GM19397 (cell line): ENCODE data around the gene GSK3A.
"Not testable (repeated sequence)": the region's sequence is repeated elsewhere in the genome, so short reads cannot be mapped to it uniquely, and the experiment has no call there.

Experiments used
- ATAC-seq: cut with Tn5 transposase; IDR thresholded peaks from one replicate; pipeline ENCODE4 v1.9.1; 2021; ENCODE audit warnings: mild to moderate bottlenecking, moderate library complexity; ENCODE audit not compliant: unreplicated experiment

GSK3A gene

GRCh38 chr19:42268704-42269477, 26.5 kb upstream of the GSK3A start, which contains the start of gene CIC:
CIC (plus strand) TSS chr19:42269252; CDS start chr19:42271784, 2,532 bp downstream.
- ATAC-seq = peak; percentile 77

- ATAC-seq = peak; percentile 56
Observed at GRCh38 chr19:42268142-42268703, 25.8 kb upstream of the GSK3A start.

- ATAC-seq = no peak
Observed at GRCh38 chr19:42267644-42268141, 25.3 kb upstream of the GSK3A start.

GRCh38 chr19:42266928-42267603, 24.7 kb upstream of the GSK3A start:
- ATAC-seq = not testable (repeated sequence)

GRCh38 chr19:42266105-42266504, 23.7 kb upstream of the GSK3A start:
- ATAC-seq = not testable (repeated sequence)

- ATAC-seq = no peak
Observed at GRCh38 chr19:42261763-42262162, 19.4 kb upstream of the GSK3A start.

- ATAC-seq = not testable (repeated sequence)
Observed at GRCh38 chr19:42257842-42258241, 15.4 kb upstream of the GSK3A start.

- ATAC-seq = no peak
Observed at GRCh38 chr19:42255766-42256745, 13.7 kb upstream of the GSK3A start.

- peak; percentile 59 for ATAC-seq
Observed at GRCh38 chr19:42254850-42255765, 12.7 kb upstream of the GSK3A start, which contains the start of gene ERF. ERF (minus strand) TSS chr19:42255128; CDS start chr19:42254999, 129 bp downstream.

- peak; percentile 36 for ATAC-seq
Observed at GRCh38 chr19:42254089-42254849, 11.9 kb upstream of the GSK3A start.

GRCh38 chr19:42253245-42254088, 11.1 kb upstream of the GSK3A start:
- peak; percentile 23 for ATAC-seq

- no peak for ATAC-seq
Observed at GRCh38 chr19:42252365-42253244, 10.2 kb upstream of the GSK3A start.

GRCh38 chr19:42251572-42252358, 9.4 kb upstream of the GSK3A start:
- ATAC-seq = no peak

- ATAC-seq = no peak
Observed at GRCh38 chr19:42250666-42251531, 8.5 kb upstream of the GSK3A start.

- ATAC-seq = no peak
Observed at GRCh38 chr19:42250183-42250665, 7.8 kb upstream of the GSK3A start.
